NCI-H2107 treated with DMSO at 0.1 percent for 48 hours (cell line): ENCODE results near the gene MTPN.

Source experiments
- DNase-seq: peaks from one replicate; lab custom pipeline; 2025; ENCODE audit not compliant: unreplicated experiment; lab: John Stamatoyannopoulos, UW

Gene MTPN

DNA sequence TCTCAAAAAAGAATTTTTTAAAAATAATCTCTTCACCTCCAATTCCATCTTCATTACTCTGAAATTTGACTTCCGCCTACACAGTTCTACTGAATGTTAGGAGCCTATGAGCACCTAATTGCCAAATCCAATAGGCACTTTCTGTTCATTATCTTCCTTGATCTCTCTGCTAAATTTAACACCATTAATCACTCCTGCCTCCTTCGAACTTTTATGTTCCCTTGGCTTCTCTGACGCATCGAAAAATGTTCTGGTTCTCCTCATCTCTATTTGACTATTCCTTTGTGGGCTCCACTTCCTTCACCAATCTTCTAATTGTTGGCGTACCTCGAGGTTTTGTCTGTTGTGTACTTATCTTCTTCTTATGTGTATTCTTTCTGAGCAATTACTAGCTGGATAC is 87.3 kb downstream of the MTPN start:
- DNase-seq = no peak

DNA sequence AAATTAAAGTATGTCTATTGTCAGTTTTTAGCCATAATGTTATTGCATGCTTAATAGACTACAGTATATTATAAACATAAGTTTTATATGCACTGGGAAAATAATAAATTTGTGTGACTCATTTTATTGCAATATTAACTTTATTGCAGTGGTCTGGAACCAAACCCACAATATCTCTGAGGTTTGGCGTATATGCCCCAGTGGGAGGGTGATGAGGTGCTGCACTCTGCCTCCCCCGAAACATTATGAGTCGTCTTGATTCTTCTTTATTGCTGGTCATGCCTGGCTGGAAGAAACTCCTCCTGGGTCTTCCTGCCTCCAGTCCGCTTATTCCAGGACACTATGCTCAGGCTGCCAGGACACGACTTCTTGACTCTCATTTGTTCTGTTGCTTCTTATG is 88.4 kb downstream of the MTPN start:
- no peak for DNase-seq

DNA sequence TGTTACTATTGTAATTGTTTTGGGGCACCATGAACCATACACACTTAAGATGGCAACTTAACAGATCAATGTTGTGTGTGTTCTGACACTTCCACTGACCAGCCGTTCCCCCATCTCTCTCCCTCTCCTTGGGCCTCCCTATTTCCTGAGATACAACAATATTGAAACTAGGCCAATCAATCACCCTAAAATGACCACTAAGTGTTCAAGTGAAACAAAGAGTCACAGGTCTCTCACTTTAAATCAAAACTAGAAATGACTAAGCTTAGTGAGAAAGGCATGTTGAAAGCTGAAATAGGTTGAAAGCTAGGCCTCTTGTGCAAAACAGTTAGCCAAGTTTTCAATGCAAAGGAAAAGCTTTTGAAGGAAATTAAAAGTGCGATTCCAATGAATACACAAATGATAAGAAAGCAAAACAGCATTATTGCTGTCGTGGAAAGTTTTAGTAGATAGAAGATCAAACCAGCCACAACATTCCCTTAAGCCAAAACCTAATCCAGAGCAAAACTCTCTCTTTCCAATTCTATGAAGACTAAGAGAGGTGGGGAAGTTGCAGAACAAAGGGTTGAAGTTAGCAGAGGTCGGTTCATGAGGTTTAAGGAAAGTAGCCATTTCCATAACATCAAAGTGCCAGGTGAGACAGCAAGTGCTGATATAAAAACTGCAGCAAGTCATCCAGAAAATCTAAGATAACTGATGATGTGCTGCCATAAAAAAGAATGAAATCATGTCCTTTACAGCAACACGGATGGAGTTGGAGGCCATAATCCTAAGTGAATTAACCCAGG is 90.6 kb downstream of the MTPN start:
- no peak for DNase-seq

DNA sequence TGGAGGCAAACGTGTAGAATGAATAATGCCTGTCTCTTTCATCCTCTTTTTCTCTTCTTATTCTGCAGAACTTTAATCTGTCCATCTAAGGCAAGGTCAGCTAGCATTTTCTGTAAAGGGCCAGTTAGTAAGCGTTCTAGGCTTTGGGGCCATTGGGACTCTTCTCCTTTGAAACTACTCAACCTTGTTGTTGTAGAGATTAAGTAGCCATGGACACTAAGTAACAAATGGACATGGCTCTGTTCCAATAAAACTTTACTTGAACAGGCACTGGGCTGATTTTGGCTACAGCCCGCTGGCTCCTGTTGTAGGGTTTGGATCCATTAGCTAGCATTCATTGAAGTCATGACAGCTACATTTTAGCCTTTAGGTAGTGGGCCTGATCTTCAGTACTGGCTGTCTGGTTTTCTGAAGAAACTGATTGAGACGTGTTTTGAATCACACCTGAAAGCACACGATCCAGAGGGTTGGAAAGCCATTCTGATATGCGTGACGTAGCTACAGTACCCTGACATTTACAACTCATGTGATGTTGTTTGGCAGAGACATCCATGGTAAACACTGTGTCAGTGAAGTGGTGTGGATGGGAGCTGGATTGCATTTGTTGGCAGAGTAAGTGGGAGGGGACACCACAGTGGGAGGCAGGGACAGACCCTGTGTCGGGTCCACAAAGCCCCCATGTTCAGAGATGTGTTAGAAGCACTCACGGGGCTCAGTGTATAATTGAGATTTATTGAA is 92.5 kb downstream of the MTPN start:
- DNase-seq = no peak

DNA sequence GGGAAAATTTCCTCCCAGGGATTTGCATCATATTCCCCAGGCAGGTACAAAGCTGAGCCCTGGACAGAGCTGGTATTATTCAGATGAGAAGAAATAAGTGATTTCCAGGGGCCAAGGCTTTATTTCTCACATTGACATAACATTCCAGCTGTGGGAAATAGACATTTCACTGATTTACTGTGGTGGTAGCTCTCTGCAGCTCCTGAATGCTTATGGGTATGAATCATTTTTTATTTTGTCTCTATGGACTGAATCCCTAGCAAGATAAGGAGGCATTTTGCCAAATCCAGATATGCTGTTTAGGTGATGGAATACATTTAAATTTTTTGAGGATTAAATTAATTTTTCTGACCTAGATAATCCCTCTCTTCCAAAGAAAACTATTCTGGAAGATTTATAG is 97.9 kb downstream of the MTPN start:
- DNase-seq = no peak

DNA sequence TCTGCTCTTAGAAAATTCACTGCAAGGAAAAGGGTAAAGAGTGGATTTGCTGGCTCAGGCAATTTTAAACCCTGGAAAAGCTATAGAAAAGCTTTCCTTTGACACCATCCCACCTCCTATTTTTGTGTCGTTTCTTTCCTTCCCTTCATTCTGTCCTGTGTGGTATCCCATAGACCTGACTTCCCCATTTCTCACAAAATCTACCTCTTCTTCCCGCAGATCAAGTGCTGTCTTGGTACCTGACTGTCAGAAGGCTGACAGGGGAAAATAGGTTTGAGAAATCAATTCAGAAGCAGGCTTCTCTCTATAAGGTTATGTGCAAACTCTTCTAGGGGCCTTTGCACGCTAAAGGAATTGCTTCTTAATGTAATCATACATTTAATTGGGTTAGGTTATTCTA is 98.9 kb downstream of the MTPN start:
- no peak for DNase-seq

DNA sequence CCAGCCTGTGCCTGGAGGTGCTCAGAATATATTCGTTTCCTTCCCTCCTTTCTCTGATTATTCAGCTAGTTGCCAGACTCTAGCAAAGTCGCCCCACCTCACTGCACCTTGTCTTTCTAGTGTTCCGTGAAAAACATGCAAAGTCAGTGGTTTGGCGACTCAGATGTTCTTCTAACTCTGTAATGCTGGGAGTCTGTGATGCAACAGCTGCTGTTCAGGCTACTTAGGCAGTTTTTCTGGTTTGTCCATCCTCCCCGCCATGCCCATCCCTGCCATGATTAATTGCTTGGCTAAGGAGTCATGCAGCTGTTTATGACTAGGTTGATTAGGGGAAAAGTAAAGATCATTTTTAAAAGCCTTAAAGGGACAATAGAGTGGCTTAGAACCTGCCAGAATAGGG is 99.4 kb downstream of the MTPN start:
- DNase-seq = no peak
